PC-9 (cell line): Measurements from ENCODE around the gene KCNH6. TPM values are rescaled to one million over a fixed set of nuclear protein-coding genes. Genes with fewer than 3 reads are reported as not detected.

ENCODE experiments used
- BruUV-seq: library from RNA; stranded (reverse); fragments of 400-500 nt; replicated peaks from 2 replicates; lab custom pipeline; 2021; lab: Mats Ljungman, UMichigan
- CTCF ChIA-PET: fragments of 300-600 bp; sonication (Branson Sonifier 250); formaldehyde crosslinking; loops from one replicate; lab custom pipeline; 2022; ENCODE audit warnings: antibody characterized with exemption; lab: Charles Lee
- POLR2A ChIA-PET: fragments of 300-600 bp; sonication (Branson Sonifier 250); formaldehyde crosslinking; loops from one replicate; lab custom pipeline; 2022; ENCODE audit warnings: antibody characterized with exemption; ENCODE audit not compliant: unreplicated experiment; lab: Charles Lee
- DNase-seq, 2 experiments: peaks; one replicate each; pipeline versions ENCODE4 v3.0.0 to v3.0.0-alpha.2; 2015 to 2022; ENCODE audit warnings: mixed read lengths in 1 of 2
- H2AFZ ChIP-seq: fragments of 200-600 bp; sonication (generic); 2 replicates; pipeline ENCODE4 v1.8.1; 2017; ENCODE audit warnings: antibody characterized with exemption
- H3F3A ChIP-seq: fragments of 200-600 bp; sonication (generic); 2 replicates; pipeline ENCODE4 v1.8.1; 2017; ENCODE audit warnings: antibody characterized with exemption, mild to moderate bottlenecking, low read depth; ENCODE audit not compliant: insufficient read depth
- H3K27ac ChIP-seq: fragments of 200-600 bp; sonication (generic); 2 replicates; pipeline ENCODE4 v1.6.1; 2016; ENCODE audit warnings: mixed run types
- H3K27me3 ChIP-seq: fragments of 200-600 bp; sonication (generic); 2 replicates; pipeline ENCODE4 v1.6.1; 2016; ENCODE audit warnings: low read depth, mixed run types; ENCODE audit not compliant: insufficient read depth
- H3K36me3 ChIP-seq: fragments of 200-600 bp; sonication (generic); 2 replicates; pipeline ENCODE4 v1.6.1; 2016; ENCODE audit warnings: low read depth, mixed run types
- H3K4me1 ChIP-seq: fragments of 200-600 bp; sonication (generic); replicated peaks from 2 replicates; pipeline ENCODE4 v1.6.1; 2016; ENCODE audit warnings: mixed run types; ENCODE audit not compliant: insufficient read depth
- H3K4me2 ChIP-seq: fragments of 200-600 bp; sonication (generic); 2 replicates; pipeline ENCODE4 v1.6.1; 2017; ENCODE audit warnings: mixed run types
- H3K4me3 ChIP-seq: fragments of 200-600 bp; sonication (generic); 2 replicates; pipeline ENCODE4 v1.6.1; 2016; ENCODE audit warnings: mixed run types
- H3K79me2 ChIP-seq: fragments of 200-600 bp; sonication (generic); 2 replicates; pipeline ENCODE4 v1.6.1; 2017; ENCODE audit warnings: low read depth, mixed run types
- H3K9me2 ChIP-seq: fragments of 200-600 bp; sonication (generic); 2 replicates; pipeline ENCODE4 v1.8.1; 2017; ENCODE audit warnings: mild to moderate bottlenecking; ENCODE audit not compliant: insufficient read depth
- H3K9me3 ChIP-seq: fragments of 200-600 bp; sonication (generic); 2 replicates; pipeline ENCODE4 v1.8.1; 2016; ENCODE audit warnings: low read depth; ENCODE audit not compliant: insufficient read depth
- H4K20me1 ChIP-seq: fragments of 200-600 bp; sonication (generic); 2 replicates; pipeline ENCODE4 v1.8.1; 2017; ENCODE audit not compliant: insufficient read depth
- EZH2 ChIP-seq: fragments of 200-600 bp; sonication (generic); IDR thresholded peaks from 2 replicates; pipeline ENCODE4 v1.8.0; 2017; ENCODE audit warnings: antibody characterized with exemption, low read depth
- intact Hi-C: fragments of 100-400 bp; cut with micrococcal nuclease; formaldehyde crosslinking; loops from one replicate; pipeline ENCODE4 v1.10.0; 2022; ENCODE audit not compliant: unreplicated experiment
- total RNA-seq: library from RNA; stranded (reverse); gene quantifications from 2 replicates; pipeline ENCODE4 v1.2.3, GENCODE V29; 2021
- TF ChIP-seq, protein P1 (sequence below): fragments of 200-600 bp; sonication (generic); conservative IDR thresholded peaks from 2 replicates; pipeline ENCODE4 v1.6.1; 2017; ENCODE audit warnings: mixed run types, antibody characterized with exemption, mild to moderate bottlenecking, moderate library complexity

The KCNH6 gene
- total RNA-seq, 1 experiment from 2014 or later: not detected

- intact Hi-C loops: no loop called here
- CTCF ChIA-PET: no interaction called here
These were observed 27.7 kb upstream of the KCNH6 start for GRCh38 chr17:63495491-63495890.

DNA sequence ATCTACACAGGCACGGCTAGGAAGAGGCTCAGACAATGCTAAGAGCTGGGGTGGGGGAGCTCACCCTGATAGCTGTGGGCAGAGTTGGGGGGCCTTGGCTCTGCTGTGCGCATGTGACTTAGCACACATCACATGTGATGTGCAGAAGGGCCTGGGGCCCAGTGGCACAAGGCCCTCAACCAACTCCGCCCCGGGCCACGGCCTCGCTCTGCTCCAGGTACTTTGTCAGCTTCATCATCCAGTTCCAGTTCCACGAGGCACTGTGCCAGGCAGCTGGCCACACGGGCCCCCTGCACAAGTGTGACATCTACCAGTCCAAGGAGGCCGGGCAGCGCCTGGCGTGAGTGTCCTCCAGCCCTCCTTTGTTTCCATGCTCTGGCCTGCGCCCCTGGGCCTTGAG is 27.0 kb upstream of the KCNH6 start:
- Histone ChIP-seq H3K9me2 (no peaks in the 10 kb centered on the region), H3K27ac (no peak overlapping the region), H3K36me3 (no peaks in the 10 kb centered on the region), H3K4me2 (no peak overlapping the region), H3K4me1 (no peaks in the 10 kb centered on the region), H3K9me3 (no peaks in the 10 kb centered on the region), H3K79me2 (no peaks in the 10 kb centered on the region), H3F3A (no peaks in the 10 kb centered on the region), H3K4me3 (no peak overlapping the region), H3K27me3 (peaks cover 56% of the 10 kb centered on the region), H2AFZ (no peak overlapping the region), H4K20me1 (no peaks in the 10 kb centered on the region)
- no TSS peak for BruUV-seq
- TF ChIP-seq EZH2: no peak
- TF ChIP-seq, protein P1, sequence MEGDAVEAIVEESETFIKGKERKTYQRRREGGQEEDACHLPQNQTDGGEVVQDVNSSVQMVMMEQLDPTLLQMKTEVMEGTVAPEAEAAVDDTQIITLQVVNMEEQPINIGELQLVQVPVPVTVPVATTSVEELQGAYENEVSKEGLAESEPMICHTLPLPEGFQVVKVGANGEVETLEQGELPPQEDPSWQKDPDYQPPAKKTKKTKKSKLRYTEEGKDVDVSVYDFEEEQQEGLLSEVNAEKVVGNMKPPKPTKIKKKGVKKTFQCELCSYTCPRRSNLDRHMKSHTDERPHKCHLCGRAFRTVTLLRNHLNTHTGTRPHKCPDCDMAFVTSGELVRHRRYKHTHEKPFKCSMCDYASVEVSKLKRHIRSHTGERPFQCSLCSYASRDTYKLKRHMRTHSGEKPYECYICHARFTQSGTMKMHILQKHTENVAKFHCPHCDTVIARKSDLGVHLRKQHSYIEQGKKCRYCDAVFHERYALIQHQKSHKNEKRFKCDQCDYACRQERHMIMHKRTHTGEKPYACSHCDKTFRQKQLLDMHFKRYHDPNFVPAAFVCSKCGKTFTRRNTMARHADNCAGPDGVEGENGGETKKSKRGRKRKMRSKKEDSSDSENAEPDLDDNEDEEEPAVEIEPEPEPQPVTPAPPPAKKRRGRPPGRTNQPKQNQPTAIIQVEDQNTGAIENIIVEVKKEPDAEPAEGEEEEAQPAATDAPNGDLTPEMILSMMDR: no peak
- intact Hi-C loops: no loop called here
- ChIA-PET CTCF (no interaction called here), POLR2A (no interaction called here)
- no peak for DNase-seq

More at GRCh38 chr17:63495491-63495890, 27.7 kb upstream of the KCNH6 start:
- Histone ChIP-seq H3F3A (no peaks in the 10 kb centered on the region), H3K9me2 (no peaks in the 10 kb centered on the region), H3K9me3 (no peaks in the 10 kb centered on the region), H3K4me3 (no peak overlapping the region), H3K4me2 (no peak overlapping the region), H3K36me3 (no peaks in the 10 kb centered on the region), H2AFZ (no peak overlapping the region), H3K27ac (no peak overlapping the region), H4K20me1 (no peaks in the 10 kb centered on the region), H3K79me2 (no peaks in the 10 kb centered on the region), H3K27me3 (peaks cover 56% of the 10 kb centered on the region), H3K4me1 (no peaks in the 10 kb centered on the region)
- TF ChIP-seq, protein P1: no peak
- no peak for TF ChIP-seq EZH2
- no peak for DNase-seq
- BruUV-seq: no TSS peak
- POLR2A ChIA-PET: no interaction called here

- H2AFZ ChIP-seq: no peak overlapping the region
- H3K27ac ChIP-seq: no peak overlapping the region
- H3K4me1 ChIP-seq: no peaks in the 10 kb centered on the region
- H3K36me3 ChIP-seq: no peaks in the 10 kb centered on the region
- H3K9me3 ChIP-seq: no peaks in the 10 kb centered on the region
- no peaks in the 10 kb centered on the region for H3F3A ChIP-seq
- H3K27me3 ChIP-seq: peaks cover 54% of the 10 kb centered on the region
- POLR2A ChIA-PET: no interaction called here
- intact Hi-C loops: no loop called here
- no peak overlapping the region for H3K4me2 ChIP-seq
- no peaks in the 10 kb centered on the region for H3K79me2 ChIP-seq
- H4K20me1 ChIP-seq: no peaks in the 10 kb centered on the region
- TF ChIP-seq, protein P1: no peak
- no peak for TF ChIP-seq EZH2
- H3K9me2 ChIP-seq: no peaks in the 10 kb centered on the region
- CTCF ChIA-PET: interaction anchor here (0.5 kb wide), 1 partner anchor 11 kb away, joined by 3 read pairs; no protein-coding TSS in a partner anchor
- no peak overlapping the region for H3K4me3 ChIP-seq
- no peak for DNase-seq
- no TSS peak for BruUV-seq
These were observed 26.3 kb upstream of the KCNH6 start for GRCh38 chr17:63496663-63497400.
